AG09319 (cell line): ENCODE measurements around the gene SLC38A8.

Experiments used
- DNase-seq: peaks from one replicate; pipeline ENCODE4 v3.0.0-alpha.2; 2010; ENCODE audit warnings: low read depth; ENCODE audit errors: extremely low read depth
- TF ChIP-seq, protein P1 (sequence below): IDR thresholded peaks from 2 replicates; pipeline ENCODE4 v1.5.1; 2011; ENCODE audit warnings: low read depth, mild to moderate bottlenecking, inconsistent platforms, low read length, moderate library complexity

SLC38A8 gene

DNA sequence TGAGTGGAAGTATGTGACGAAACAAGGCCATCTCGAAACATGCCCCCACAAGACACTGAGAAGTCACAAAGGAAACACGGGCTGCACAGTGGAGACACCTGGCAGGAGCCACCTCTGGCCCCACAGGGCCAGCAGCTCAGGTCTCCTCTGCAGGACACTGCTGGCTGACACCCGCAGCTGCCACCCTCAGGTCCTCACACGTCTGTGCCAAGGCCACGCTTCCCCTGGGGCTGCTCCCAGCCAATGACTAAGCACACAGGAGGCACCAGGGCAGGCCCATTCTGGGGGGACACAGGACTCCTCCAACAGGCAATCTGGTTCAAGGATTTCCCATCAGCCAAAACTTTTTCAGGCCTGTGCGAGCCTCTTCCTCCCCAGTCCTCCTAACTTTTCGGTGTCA is 37.8 kb upstream of the SLC38A8 start:
- no peak for DNase-seq
- TF ChIP-seq, protein P1, sequence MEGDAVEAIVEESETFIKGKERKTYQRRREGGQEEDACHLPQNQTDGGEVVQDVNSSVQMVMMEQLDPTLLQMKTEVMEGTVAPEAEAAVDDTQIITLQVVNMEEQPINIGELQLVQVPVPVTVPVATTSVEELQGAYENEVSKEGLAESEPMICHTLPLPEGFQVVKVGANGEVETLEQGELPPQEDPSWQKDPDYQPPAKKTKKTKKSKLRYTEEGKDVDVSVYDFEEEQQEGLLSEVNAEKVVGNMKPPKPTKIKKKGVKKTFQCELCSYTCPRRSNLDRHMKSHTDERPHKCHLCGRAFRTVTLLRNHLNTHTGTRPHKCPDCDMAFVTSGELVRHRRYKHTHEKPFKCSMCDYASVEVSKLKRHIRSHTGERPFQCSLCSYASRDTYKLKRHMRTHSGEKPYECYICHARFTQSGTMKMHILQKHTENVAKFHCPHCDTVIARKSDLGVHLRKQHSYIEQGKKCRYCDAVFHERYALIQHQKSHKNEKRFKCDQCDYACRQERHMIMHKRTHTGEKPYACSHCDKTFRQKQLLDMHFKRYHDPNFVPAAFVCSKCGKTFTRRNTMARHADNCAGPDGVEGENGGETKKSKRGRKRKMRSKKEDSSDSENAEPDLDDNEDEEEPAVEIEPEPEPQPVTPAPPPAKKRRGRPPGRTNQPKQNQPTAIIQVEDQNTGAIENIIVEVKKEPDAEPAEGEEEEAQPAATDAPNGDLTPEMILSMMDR, result no peak

DNA sequence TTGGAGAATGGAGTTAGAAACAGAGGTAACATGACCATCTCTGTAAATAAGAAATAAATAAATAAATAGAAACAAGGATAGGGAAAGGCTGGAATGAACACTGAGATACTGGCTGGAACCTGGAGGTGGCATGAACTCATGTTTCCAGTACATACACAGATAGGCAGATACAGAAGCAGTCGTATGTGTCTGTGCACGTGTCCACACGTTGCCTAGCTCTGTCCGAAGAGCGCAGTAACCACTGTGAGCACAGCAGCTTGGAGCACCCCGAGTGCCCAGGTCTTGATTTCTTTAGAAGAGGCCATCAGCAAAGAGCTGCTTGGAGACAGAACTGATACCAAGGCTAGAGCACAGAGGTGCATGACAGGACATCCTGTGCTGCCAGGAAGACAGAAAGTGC is 37.1 kb upstream of the SLC38A8 start:
- no peak for DNase-seq
- TF ChIP-seq, protein P1, result no peak

DNA sequence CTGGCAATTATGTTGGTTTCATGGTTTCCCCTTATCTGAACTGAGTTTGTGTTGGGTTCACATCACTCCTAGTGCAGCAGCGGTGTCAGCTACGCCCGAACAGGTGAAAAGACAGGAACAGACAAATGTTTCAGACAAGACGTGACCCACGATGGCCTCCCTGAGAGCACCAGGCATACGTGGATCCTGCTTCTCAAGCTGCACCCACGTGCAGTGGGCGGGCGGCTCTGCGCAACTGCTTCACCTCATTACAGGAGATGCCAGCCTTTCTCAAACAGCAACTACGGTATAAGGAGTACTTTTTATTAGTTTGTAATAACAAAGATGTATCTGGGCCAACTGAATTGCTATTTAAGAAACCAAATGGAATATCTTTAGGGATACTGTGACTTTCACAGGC is 32.8 kb upstream of the SLC38A8 start:
- TF ChIP-seq, protein P1, result no peak
- no peak for DNase-seq

DNA sequence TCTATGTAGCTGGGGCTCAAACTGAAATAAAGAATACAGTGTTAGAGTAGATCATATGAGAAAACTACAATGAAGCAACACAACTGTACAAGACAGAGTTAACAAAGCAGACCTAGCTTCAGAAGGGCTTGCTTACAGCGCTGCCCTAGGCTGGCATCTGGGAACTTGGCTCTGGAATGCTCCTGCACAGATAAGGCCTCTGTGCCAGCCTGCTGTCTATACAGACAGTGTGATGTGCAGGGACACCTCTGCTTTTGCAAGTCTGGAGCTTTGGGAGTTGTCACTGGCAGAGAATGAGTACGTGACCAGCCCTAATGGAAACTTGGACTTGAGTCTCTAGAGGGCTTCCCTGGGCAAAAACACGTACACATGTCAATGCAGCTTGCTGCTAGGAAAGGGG is 32.1 kb upstream of the SLC38A8 start:
- TF ChIP-seq, protein P1, result no peak
- DNase-seq, result no peak

DNA sequence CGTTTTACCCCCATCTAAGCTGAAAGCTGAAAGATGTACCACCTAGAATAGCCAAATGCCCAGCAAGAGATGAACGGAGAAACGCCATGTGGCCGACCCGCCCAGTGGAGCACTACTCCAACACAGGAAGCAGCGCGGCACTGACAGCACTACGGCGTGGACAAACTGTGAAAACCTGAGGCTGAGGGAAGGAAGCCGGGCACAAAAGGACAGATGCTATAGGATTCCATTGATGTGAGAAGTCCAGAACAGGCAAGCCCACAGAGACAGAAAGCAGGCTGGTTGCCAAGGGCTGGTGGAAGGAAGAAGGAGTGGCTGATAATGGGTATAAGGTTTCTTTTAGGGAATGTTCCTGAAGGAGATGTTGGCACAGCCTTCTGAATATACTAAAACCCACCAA is 29.4 kb upstream of the SLC38A8 start:
- no peak for DNase-seq
- TF ChIP-seq, protein P1, result no peak

DNA sequence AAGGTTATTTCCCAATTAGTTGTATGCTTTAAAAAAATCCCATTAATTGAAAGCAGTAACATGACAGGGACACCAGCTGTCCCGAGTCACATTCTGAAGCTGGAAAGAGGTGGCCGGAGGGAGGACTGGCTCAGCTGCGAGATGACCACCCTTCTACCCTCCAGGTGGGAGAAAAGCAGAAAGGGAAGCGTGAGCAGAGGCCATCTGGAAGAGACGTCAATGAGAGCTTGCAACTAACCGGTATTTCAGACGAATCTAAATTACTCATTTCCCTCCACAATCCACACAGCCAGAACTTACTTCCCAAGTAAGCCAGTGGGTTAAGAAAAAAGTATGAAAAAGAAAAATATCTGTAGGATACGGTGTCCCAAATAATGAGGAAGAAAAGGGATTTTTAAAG is 28.5 kb upstream of the SLC38A8 start:
- DNase-seq, result no peak
- TF ChIP-seq, protein P1, result no peak

DNA sequence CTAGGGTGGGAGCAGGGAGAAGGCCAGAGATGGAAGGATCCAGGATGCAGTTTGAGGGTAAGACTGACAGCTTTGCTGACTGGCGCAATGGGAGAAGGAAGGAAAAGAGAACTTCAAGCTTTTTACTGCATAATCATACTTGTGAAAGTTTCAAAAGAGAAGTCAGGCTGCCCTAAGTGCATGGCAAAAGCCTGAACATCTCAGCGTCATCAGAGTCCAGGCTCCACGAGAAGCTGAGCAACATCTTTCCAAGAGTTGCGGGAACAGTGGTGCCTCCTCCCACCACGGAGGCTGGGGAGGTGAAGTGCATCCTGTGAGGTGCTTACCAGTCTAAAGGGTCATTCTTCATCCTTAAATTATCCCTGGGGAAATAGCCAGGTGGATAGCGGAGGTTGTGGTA is 26.9 kb upstream of the SLC38A8 start:
- TF ChIP-seq, protein P1, result no peak
- DNase-seq, result no peak
